Measurements from ENCODE around the gene ATXN2. TPM values are rescaled to one million over a fixed set of nuclear protein-coding genes. Genes with fewer than 3 reads are reported as not detected.
"Not testable (repeated sequence)": the region's sequence is repeated elsewhere in the genome, so short reads cannot be mapped to it uniquely, and the experiment has no call there.

Gene ATXN2
- total RNA-seq, 1 experiment from 2014 or later: 72.9 TPM

- Mint-ChIP-seq H3K27me3 (ENCODE audit: low read depth) (no peaks in the 10 kb centered on the region), H3K4me1 (peaks cover 5 to 10% of the 10 kb centered on the region in 2 experiments), H3K9me3 (no peaks in the 10 kb centered on the region), H3K27ac (no peak overlapping the region; a peak in 1 of 7 replicates), H3K4me3 (no peak overlapping the region), H3K36me3 (ENCODE audit: insufficient read depth in 1 of 3, low read depth in 3 of 3) (peaks cover 6 to 10% (median 10%) of the 10 kb centered on the region in 3 experiments)
- no peak overlapping the region for H4K8ac ChIP-seq (replicated peaks; ENCODE audit: insufficient read length, low read depth, low read length)
- no peaks in the 10 kb centered on the region for H4K20me1 ChIP-seq (ENCODE audit: control insufficient read depth, insufficient read depth, insufficient read length)
- no peak overlapping the region for H3K56ac ChIP-seq (ENCODE audit: insufficient read length, low read depth, low read length)
- H3K27me3 ChIP-seq (ENCODE audit: insufficient read depth, low read length): no peaks in the 10 kb centered on the region
- no peak overlapping the region for H2AK5ac ChIP-seq (ENCODE audit: insufficient read length, low read length)
- no peak for DNase-seq
- no peak overlapping the region for H2BK15ac ChIP-seq (ENCODE audit: low read depth, low read length)
- H3K4me2 ChIP-seq (ENCODE audit: insufficient read depth, insufficient read length, low read length): no peak overlapping the region
- H3K14ac ChIP-seq (ENCODE audit: insufficient read depth, low read length): no peak overlapping the region
- no peaks in the 10 kb centered on the region for H3K79me1 ChIP-seq (ENCODE audit: insufficient read depth, low read depth, low read length, poor library complexity, severe bottlenecking)
- no peaks in the 10 kb centered on the region for H3K4me1 ChIP-seq (ENCODE audit: insufficient read depth, low read length)
- H3K9ac ChIP-seq (ENCODE audit: extremely low read depth, insufficient read length, low read length): no peak overlapping the region
- H4K91ac ChIP-seq (ENCODE audit: insufficient read length, low read depth, low read length): no peak overlapping the region
- no peaks in the 10 kb centered on the region for H3K9me3 ChIP-seq (ENCODE audit: control insufficient read depth, low read depth, low read length)
- no peak overlapping the region for H2BK120ac ChIP-seq (ENCODE audit: low read depth, low read length, poor library complexity, severe bottlenecking)
- H3K23me2 ChIP-seq (ENCODE audit: insufficient read length, low read depth, low read length, poor library complexity, severe bottlenecking): no peaks in the 10 kb centered on the region
- peaks cover 2% of the 10 kb centered on the region; the same call in 1 of the 2 replicates for H3K79me2 ChIP-seq (ENCODE audit: insufficient read depth, low read length)
- no peak overlapping the region for H3T11ph ChIP-seq (ENCODE audit: low read length)
- no peak overlapping the region for H2BK12ac ChIP-seq (ENCODE audit: insufficient read length, low read depth, low read length)
- H4K5ac ChIP-seq (ENCODE audit: insufficient read length, low read depth, low read length): no peak overlapping the region
- H3K27ac ChIP-seq (ENCODE audit: insufficient read length, low read depth, low read length): no peak overlapping the region
- H2BK20ac ChIP-seq (ENCODE audit: low read depth, low read length, poor library complexity, severe bottlenecking): no peak overlapping the region
- no CpG with 5 or more reads among the region's 6 CpGs for WGBS (ENCODE audit: extremely low coverage, insufficient read length, low lambda C conversion rate)
- H3K18ac ChIP-seq (ENCODE audit: insufficient read length, low read depth, low read length): no peak overlapping the region
- H2AFZ ChIP-seq (ENCODE audit: low read length): no peak overlapping the region
- no peak overlapping the region for H3K23ac ChIP-seq (ENCODE audit: insufficient read length, low read depth, low read length)
- no peak overlapping the region for H2BK5ac ChIP-seq (ENCODE audit: insufficient read length, low read length)
- no peak overlapping the region for H3K4ac ChIP-seq (ENCODE audit: low read depth, low read length)
- TF ChIP-seq CTCF (conservative IDR thresholded peaks at IDR 0.05): no peak
Observed at GRCh38 chr12:111556676-111557075, 42.4 kb downstream of the ATXN2 start.

GRCh38 chr12:111555313-111555712, 43.8 kb downstream of the ATXN2 start:
- H2BK120ac ChIP-seq (ENCODE audit: low read depth, low read length, poor library complexity, severe bottlenecking); H3K18ac ChIP-seq (ENCODE audit: insufficient read length, low read depth, low read length); H3T11ph ChIP-seq (ENCODE audit: low read length); H3K9ac ChIP-seq (ENCODE audit: extremely low read depth, insufficient read length, low read length); H2BK5ac ChIP-seq (ENCODE audit: insufficient read length, low read length); DNase-seq; H3K23ac ChIP-seq (ENCODE audit: insufficient read length, low read depth, low read length); H3K56ac ChIP-seq (ENCODE audit: insufficient read length, low read depth, low read length); H3K9me3 Mint-ChIP-seq; H3K27me3 Mint-ChIP-seq (ENCODE audit: low read depth); H2AFZ ChIP-seq (ENCODE audit: low read length); H4K20me1 ChIP-seq (ENCODE audit: control insufficient read depth, insufficient read depth, insufficient read length); H3K27ac Mint-ChIP-seq; H3K4ac ChIP-seq (ENCODE audit: low read depth, low read length); H3K9me3 ChIP-seq (ENCODE audit: control insufficient read depth, low read depth, low read length); H2AK5ac ChIP-seq (ENCODE audit: insufficient read length, low read length); H4K5ac ChIP-seq (ENCODE audit: insufficient read length, low read depth, low read length); H4K8ac ChIP-seq (replicated peaks; ENCODE audit: insufficient read length, low read depth, low read length); H3K79me1 ChIP-seq (ENCODE audit: insufficient read depth, low read depth, low read length, poor library complexity, severe bottlenecking); H3K27ac ChIP-seq (ENCODE audit: insufficient read length, low read depth, low read length); H2BK15ac ChIP-seq (ENCODE audit: low read depth, low read length); H3K4me3 Mint-ChIP-seq; H3K4me1 ChIP-seq (ENCODE audit: insufficient read depth, low read length); H3K79me2 ChIP-seq (ENCODE audit: insufficient read depth, low read length); H4K91ac ChIP-seq (ENCODE audit: insufficient read length, low read depth, low read length); H3K14ac ChIP-seq (ENCODE audit: insufficient read depth, low read length); H3K4me2 ChIP-seq (ENCODE audit: insufficient read depth, insufficient read length, low read length); H3K23me2 ChIP-seq (ENCODE audit: insufficient read length, low read depth, low read length, poor library complexity, severe bottlenecking); H2BK12ac ChIP-seq (ENCODE audit: insufficient read length, low read depth, low read length); H3K27me3 ChIP-seq (ENCODE audit: insufficient read depth, low read length); H2BK20ac ChIP-seq (ENCODE audit: low read depth, low read length, poor library complexity, severe bottlenecking): not testable (repeated sequence)
- Mint-ChIP-seq H3K4me1 (peaks cover 7 to 12% of the 10 kb centered on the region in 2 experiments), H3K36me3 (ENCODE audit: insufficient read depth in 1 of 3, low read depth in 3 of 3) (peaks cover 8 to 19% (median 15%) of the 10 kb centered on the region in 3 experiments)
- WGBS (ENCODE audit: extremely low coverage, insufficient read length, low lambda C conversion rate): no CpG with 5 or more reads among the region's 3 CpGs

Data from H9 (cell line).